Mesothelial cell of epicardium (in vitro differentiated cells): ENCODE results near the gene LCN1. TPM values are rescaled to one million over a fixed set of nuclear protein-coding genes. Genes with fewer than 3 reads are reported as not detected.

ENCODE experiments used
- DNase-seq, 2 experiments: peaks; one replicate each; pipeline ENCODE4 v3.0.0; 2021; ENCODE audit warnings: low spot score in 2 of 2; ENCODE audit not compliant: unreplicated experiment in 2 of 2
- H3K27ac Mint-ChIP-seq: 2 replicates; pipeline ENCODE4 v1.8.0; 2021; ENCODE audit warnings: mixed read lengths
- H3K27me3 Mint-ChIP-seq: 2 replicates; pipeline ENCODE4 v1.8.0; 2021; ENCODE audit warnings: low read depth, mixed read lengths
- H3K36me3 Mint-ChIP-seq: 2 replicates; pipeline ENCODE4 v1.8.0; 2021; ENCODE audit warnings: mixed read lengths
- H3K4me1 Mint-ChIP-seq: 2 replicates; pipeline ENCODE4 v1.8.0; 2021; ENCODE audit warnings: mixed read lengths
- H3K4me3 Mint-ChIP-seq: 2 replicates; pipeline ENCODE4 v1.8.0; 2021; ENCODE audit warnings: mild to moderate bottlenecking, moderate library complexity, mixed read lengths
- H3K9me3 Mint-ChIP-seq: 2 replicates; pipeline ENCODE4 v1.8.0; 2021; ENCODE audit warnings: mixed read lengths
- total RNA-seq: library from RNA; stranded (reverse); gene quantifications from 3 replicates; pipeline ENCODE4 v1.2.1, GENCODE V29; 2021
- TF ChIP-seq, protein P1 (sequence below): fragments of 200-600 bp; sonication (generic); IDR thresholded peaks from one replicate; pipeline ENCODE4 v1.5.0; 2021; ENCODE audit warnings: antibody characterized with exemption; ENCODE audit not compliant: unreplicated experiment

LCN1 gene
- total RNA-seq, 1 donor from 2014 or later: not detected

GRCh38 chr9:135480940-135481310 is 40.3 kb upstream of the LCN1 start:
- Mint-ChIP-seq H3K27ac (peak overlapping the region; percentile 34), H3K9me3 (no peaks in the 10 kb centered on the region), H3K27me3 (no peaks in the 10 kb centered on the region)

DNA sequence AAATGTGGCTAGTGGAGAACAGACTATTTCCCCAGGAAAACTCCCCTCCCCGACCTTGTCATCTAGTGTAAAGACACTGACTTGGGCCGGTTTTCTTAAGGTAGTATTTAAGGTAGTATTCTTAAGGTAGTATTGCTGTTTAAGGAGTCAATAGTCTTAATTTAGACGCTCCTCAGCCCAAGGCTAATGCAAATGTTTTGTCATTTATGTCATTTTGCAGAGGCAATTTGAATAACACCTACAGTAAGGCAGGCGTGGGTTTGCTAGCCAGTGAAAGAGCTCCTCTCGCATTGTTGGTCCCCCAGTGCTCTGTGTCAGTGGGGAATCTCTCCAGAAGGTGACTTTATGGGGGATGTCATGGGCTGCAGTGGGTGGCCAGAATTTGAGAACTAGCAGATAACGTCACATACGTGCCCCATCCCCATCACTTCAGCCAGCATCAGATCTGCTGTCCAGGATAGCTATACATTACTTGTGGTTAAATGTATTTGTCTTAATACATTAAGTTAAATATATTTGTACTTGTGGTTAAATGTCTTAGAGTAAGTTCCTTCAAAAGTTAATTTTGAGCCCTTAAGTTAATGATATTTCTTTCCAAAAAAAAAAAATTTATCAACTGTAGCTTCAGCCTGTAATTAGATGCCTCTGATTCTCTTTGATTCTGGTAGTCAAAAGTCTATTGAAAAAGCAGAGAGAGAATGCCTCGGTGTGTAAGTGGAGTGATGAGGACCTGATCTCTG is 39.1 kb upstream of the LCN1 start:
- H3K27ac Mint-ChIP-seq: no peak overlapping the region
- no peaks in the 10 kb centered on the region for H3K9me3 Mint-ChIP-seq
- H3K4me1 Mint-ChIP-seq: peaks cover 10% of the 10 kb centered on the region
- no peak for DNase-seq
- peaks cover 13% of the 10 kb centered on the region for H3K36me3 Mint-ChIP-seq
- H3K27me3 Mint-ChIP-seq: no peaks in the 10 kb centered on the region
- peak overlapping the region; percentile 36 for H3K4me3 Mint-ChIP-seq
- TF ChIP-seq, protein P1, sequence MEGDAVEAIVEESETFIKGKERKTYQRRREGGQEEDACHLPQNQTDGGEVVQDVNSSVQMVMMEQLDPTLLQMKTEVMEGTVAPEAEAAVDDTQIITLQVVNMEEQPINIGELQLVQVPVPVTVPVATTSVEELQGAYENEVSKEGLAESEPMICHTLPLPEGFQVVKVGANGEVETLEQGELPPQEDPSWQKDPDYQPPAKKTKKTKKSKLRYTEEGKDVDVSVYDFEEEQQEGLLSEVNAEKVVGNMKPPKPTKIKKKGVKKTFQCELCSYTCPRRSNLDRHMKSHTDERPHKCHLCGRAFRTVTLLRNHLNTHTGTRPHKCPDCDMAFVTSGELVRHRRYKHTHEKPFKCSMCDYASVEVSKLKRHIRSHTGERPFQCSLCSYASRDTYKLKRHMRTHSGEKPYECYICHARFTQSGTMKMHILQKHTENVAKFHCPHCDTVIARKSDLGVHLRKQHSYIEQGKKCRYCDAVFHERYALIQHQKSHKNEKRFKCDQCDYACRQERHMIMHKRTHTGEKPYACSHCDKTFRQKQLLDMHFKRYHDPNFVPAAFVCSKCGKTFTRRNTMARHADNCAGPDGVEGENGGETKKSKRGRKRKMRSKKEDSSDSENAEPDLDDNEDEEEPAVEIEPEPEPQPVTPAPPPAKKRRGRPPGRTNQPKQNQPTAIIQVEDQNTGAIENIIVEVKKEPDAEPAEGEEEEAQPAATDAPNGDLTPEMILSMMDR: no peak

More at GRCh38 chr9:135480940-135481310, 40.3 kb upstream of the LCN1 start:
- peaks cover 13% of the 10 kb centered on the region for H3K36me3 Mint-ChIP-seq
- DNase-seq: no peak
- peak overlapping the region; percentile 68 for H3K4me3 Mint-ChIP-seq
- TF ChIP-seq, protein P1: no peak
- peaks cover 10% of the 10 kb centered on the region for H3K4me1 Mint-ChIP-seq

DNA sequence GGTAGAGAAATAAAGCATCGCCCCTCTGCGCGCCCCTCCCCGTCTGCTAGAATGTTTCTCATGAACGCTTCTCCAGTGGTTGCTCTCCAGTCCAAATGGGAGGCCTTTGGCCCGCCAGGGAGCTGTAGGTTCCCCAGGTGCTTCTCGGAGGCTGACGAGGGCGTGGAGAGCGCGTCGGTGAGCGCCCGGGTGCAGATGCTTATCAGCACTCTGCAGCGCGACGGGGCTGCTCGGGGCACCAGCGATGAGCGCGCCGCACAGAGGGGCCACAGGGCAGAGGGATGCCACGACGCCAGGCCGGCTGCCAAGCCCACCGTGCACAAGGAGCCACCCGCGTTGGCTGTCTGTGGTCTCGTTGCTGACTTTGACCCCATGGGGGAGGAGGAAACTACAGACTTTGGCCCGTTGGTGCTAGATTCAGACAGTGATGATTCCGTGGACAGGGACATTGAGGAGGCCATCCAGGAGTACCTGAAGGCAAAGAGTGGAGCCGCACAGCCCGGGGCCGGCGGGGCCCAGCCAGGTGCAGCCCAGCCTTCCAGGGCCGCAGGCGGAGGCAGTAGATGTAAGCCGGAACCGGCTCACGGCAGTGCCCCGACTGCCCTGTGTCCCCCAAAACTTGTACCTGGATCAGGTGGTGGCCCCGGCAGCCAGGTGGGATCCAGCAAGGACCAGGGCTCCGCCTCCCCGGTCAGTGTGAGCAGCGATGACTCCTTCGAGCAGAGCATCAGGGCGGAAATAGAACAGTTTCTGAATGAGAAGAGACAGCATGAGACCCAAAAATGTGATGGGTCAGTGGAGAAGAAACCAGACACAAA is 36.6 kb upstream of the LCN1 start:
- TF ChIP-seq, protein P1: no peak
- Mint-ChIP-seq H3K4me3 (no peak overlapping the region), H3K4me1 (peaks cover 4% of the 10 kb centered on the region), H3K27ac (no peak overlapping the region), H3K36me3 (peaks cover 13% of the 10 kb centered on the region), H3K27me3 (no peaks in the 10 kb centered on the region), H3K9me3 (no peaks in the 10 kb centered on the region)
- DNase-seq: no peak

- no peak overlapping the region for H3K4me3 Mint-ChIP-seq
- TF ChIP-seq, protein P1: no peak
- DNase-seq: no peak
- H3K4me1 Mint-ChIP-seq: peaks cover 4% of the 10 kb centered on the region
- H3K27me3 Mint-ChIP-seq: no peaks in the 10 kb centered on the region
- no peak overlapping the region for H3K27ac Mint-ChIP-seq
- peaks cover 13% of the 10 kb centered on the region for H3K36me3 Mint-ChIP-seq
- H3K9me3 Mint-ChIP-seq: no peaks in the 10 kb centered on the region
Observed at GRCh38 chr9:135485385-135485784, 35.9 kb upstream of the LCN1 start.

GRCh38 chr9:135485832-135486231 is 35.4 kb upstream of the LCN1 start:
- peaks cover 2% of the 10 kb centered on the region for H3K4me1 Mint-ChIP-seq
- TF ChIP-seq, protein P1: no peak

More at GRCh38 chr9:135485832-135486231, 35.4 kb upstream of the LCN1 start:
- H3K36me3 Mint-ChIP-seq: peaks cover 13% of the 10 kb centered on the region
- no peak overlapping the region for H3K27ac Mint-ChIP-seq
- no peaks in the 10 kb centered on the region for H3K9me3 Mint-ChIP-seq
- no peak overlapping the region for H3K4me3 Mint-ChIP-seq
- DNase-seq: no peak
- H3K27me3 Mint-ChIP-seq: no peaks in the 10 kb centered on the region
